HepG2 (cell line): Measurements from ENCODE around the gene FBXL13. TPM values are rescaled to one million over a fixed set of nuclear protein-coding genes. Genes with fewer than 3 reads are reported as not detected.

ENCODE experiments used
- ATF2 ChIP-seq: sonication (generic); formaldehyde crosslinking; IDR thresholded peaks from 2 replicates; pipeline ENCODE4 v1.4.0; 2020; ENCODE audit warnings: missing genetic modification reagents
- CENPBD1 ChIP-seq: sonication (generic); formaldehyde crosslinking; IDR thresholded peaks from 2 replicates; pipeline ENCODE4 v1.8.0; 2022; ENCODE audit warnings: missing genetic modification reagents, low read depth, mild to moderate bottlenecking, borderline replicate concordance
- MAFF ChIP-seq: IDR thresholded peaks from 2 replicates; pipeline ENCODE4 v1.6.1; 2011; ENCODE audit warnings: low read depth, low read length, improper control_type of control experiment
- MEIS2 ChIP-seq: sonication (generic); formaldehyde crosslinking; IDR thresholded peaks from 2 replicates; pipeline ENCODE4 v1.9.0; 2021; ENCODE audit warnings: mild to moderate bottlenecking, missing genetic modification reagents
- PATZ1 ChIP-seq: sonication (generic); formaldehyde crosslinking; IDR thresholded peaks from 2 replicates; pipeline ENCODE4 v1.4.0; 2020; ENCODE audit warnings: missing genetic modification reagents
- RNF219 ChIP-seq: sonication (generic); formaldehyde crosslinking; IDR thresholded peaks from 2 replicates; pipeline ENCODE4 v1.5.0; 2020; ENCODE audit warnings: mild to moderate bottlenecking, missing genetic modification reagents
- SOX6 ChIP-seq, 2 experiments: fragments of 450-650 bp in 1 of 2; sonication (generic) in 1 of 2; formaldehyde crosslinking in 1 of 2; IDR thresholded peaks; 2 replicates each; pipeline versions ENCODE4 v1.4.0 to v1.6.1; 2017 to 2020; ENCODE audit warnings: antibody characterized with exemption in 1 of 2, mild to moderate bottlenecking in 1 of 2, missing genetic modification reagents in 1 of 2
- SP5 ChIP-seq: IDR thresholded peaks from 2 replicates; pipeline ENCODE4 v1.6.1; 2016; ENCODE audit warnings: low read depth, borderline replicate concordance
- SRF ChIP-seq: IDR thresholded peaks from 2 replicates; pipeline ENCODE4 v1.6.1; 2011; ENCODE audit warnings: mild to moderate bottlenecking, low read depth, low read length, moderate library complexity
- U2AF1 ChIP-seq: fragments of 200-400 bp; formaldehyde crosslinking; optimal IDR thresholded peaks from 2 replicates; pipeline ENCODE3; 2017; ENCODE audit warnings: mild to moderate bottlenecking, low read depth, low read length
- ZBTB38 ChIP-seq: sonication (generic); formaldehyde crosslinking; IDR thresholded peaks from 2 replicates; pipeline ENCODE4 v1.5.1; 2020; ENCODE audit warnings: mild to moderate bottlenecking, missing genetic modification reagents
- ZFP62 ChIP-seq: sonication (generic); formaldehyde crosslinking; IDR thresholded peaks from 2 replicates; pipeline ENCODE4 v1.4.0; 2020; ENCODE audit warnings: missing genetic modification reagents
- ZNF670 ChIP-seq: sonication (generic); formaldehyde crosslinking; IDR thresholded peaks from 2 replicates; pipeline ENCODE4 v1.8.0; 2022; ENCODE audit warnings: mild to moderate bottlenecking, missing genetic modification reagents, borderline replicate concordance
- ZNF709 ChIP-seq: sonication (generic); formaldehyde crosslinking; IDR thresholded peaks from 2 replicates; pipeline ENCODE4 v1.5.0; 2020; ENCODE audit warnings: mild to moderate bottlenecking, missing genetic modification reagents
- ZNF792 ChIP-seq: IDR thresholded peaks from 2 replicates; pipeline ENCODE4 v1.6.1; 2016
- polyA plus RNA-seq, 8 experiments: library from polyadenylated mRNA; depleted of rRNA in 3 of 8; stranded (reverse) in 7 of 8; unstranded in 1 of 8; fragments of >200 nt; fragmentation: Illumina TruSeq in 4 of 8; extraction: Trizol in 4 of 8; gene quantifications; 2 replicates each; pipeline versions ENCODE4 v1.2.1 to v1.2.3, GENCODE V29; 2011 to 2016; ENCODE audit warnings: low read depth in 4 of 8, missing spikeins in 1 of 8, mixed read lengths in 1 of 8; ENCODE audit not compliant: insufficient read depth in 1 of 8
- total RNA-seq, 5 experiments: library from RNA; depleted of rRNA; stranded (reverse); fragments of >200 nt; fragmentation: Illumina TruSeq; extraction: Trizol; gene quantifications; 2 replicates each; pipeline ENCODE4 v1.2.3, GENCODE V29; 2016; ENCODE audit warnings: low read depth in 1 of 5
- TF ChIP-seq, protein P1 (sequence below): IDR thresholded peaks from 2 replicates; pipeline ENCODE4 v1.6.1; 2016; ENCODE audit warnings: low read depth, missing genetic modification reagents, missing compliant biosample characterization
- TF ChIP-seq, protein P2 (sequence below): sonication (generic); formaldehyde crosslinking; IDR thresholded peaks from 2 replicates; pipeline ENCODE4 v1.5.0; 2020; ENCODE audit warnings: missing genetic modification reagents

The FBXL13 gene
- total and polyA plus RNA-seq, 2 of the 13 experiments (the other 11 are each of a cell fraction or from before 2014, with no cell fraction given), result 0.24 to 0.77 TPM

DNA sequence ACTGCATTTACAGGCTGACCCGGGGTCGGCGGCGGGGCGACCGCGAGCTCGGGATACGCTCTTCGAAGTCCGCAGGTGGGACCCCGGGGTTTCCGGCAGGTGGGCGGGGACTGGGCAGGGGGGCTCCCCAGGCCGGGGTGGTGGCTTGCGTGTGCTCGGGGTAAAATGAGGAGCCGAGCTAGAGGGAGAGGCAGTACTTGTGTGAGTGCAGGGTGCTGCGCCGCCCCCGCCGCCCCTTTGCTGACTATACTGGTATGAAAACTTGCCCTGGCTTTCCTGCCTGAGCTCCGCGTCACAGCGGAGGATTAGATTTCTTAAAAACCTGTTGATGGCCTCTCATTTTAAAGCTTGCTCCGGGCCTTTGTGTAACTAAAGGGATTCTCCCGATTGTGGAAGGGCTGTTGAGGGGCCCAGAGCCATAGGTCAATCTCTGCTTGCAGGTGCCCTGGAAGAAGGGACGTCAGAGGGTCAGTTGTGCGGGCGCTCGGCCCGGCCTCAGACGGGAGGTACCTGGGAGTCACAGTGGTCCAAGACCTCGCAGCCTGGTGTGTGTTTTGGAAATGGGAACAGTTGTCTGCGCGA, 832 bp upstream of the FBXL13 start (continued):
- TF ChIP-seq RNF219 (CRISPR knock-in tag), result no peak
- TF ChIP-seq, protein P1, sequence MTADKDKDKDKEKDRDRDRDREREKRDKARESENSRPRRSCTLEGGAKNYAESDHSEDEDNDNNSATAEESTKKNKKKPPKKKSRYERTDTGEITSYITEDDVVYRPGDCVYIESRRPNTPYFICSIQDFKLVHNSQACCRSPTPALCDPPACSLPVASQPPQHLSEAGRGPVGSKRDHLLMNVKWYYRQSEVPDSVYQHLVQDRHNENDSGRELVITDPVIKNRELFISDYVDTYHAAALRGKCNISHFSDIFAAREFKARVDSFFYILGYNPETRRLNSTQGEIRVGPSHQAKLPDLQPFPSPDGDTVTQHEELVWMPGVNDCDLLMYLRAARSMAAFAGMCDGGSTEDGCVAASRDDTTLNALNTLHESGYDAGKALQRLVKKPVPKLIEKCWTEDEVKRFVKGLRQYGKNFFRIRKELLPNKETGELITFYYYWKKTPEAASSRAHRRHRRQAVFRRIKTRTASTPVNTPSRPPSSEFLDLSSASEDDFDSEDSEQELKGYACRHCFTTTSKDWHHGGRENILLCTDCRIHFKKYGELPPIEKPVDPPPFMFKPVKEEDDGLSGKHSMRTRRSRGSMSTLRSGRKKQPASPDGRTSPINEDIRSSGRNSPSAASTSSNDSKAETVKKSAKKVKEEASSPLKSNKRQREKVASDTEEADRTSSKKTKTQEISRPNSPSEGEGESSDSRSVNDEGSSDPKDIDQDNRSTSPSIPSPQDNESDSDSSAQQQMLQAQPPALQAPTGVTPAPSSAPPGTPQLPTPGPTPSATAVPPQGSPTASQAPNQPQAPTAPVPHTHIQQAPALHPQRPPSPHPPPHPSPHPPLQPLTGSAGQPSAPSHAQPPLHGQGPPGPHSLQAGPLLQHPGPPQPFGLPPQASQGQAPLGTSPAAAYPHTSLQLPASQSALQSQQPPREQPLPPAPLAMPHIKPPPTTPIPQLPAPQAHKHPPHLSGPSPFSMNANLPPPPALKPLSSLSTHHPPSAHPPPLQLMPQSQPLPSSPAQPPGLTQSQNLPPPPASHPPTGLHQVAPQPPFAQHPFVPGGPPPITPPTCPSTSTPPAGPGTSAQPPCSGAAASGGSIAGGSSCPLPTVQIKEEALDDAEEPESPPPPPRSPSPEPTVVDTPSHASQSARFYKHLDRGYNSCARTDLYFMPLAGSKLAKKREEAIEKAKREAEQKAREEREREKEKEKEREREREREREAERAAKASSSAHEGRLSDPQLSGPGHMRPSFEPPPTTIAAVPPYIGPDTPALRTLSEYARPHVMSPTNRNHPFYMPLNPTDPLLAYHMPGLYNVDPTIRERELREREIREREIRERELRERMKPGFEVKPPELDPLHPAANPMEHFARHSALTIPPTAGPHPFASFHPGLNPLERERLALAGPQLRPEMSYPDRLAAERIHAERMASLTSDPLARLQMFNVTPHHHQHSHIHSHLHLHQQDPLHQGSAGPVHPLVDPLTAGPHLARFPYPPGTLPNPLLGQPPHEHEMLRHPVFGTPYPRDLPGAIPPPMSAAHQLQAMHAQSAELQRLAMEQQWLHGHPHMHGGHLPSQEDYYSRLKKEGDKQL (CRISPR knock-in tag), result no peak
- TF ChIP-seq SOX6 (IDR thresholded peaks at IDR 0.05), result no peak
- no peak for TF ChIP-seq SOX6 (CRISPR knock-in tag; IDR thresholded peaks at IDR 0.05)
- TF ChIP-seq ZFP62 (CRISPR knock-in tag), result no peak
- TF ChIP-seq SP5 (CRISPR knock-in tag), result no peak
- no peak for TF ChIP-seq U2AF1
- TF ChIP-seq ZBTB38 (CRISPR knock-in tag), result no peak
- no peak for TF ChIP-seq ZNF709
- TF ChIP-seq PATZ1 (CRISPR knock-in tag), result peak; percentile 56
- no peak for TF ChIP-seq SRF
- TF ChIP-seq MAFF, result no peak
- TF ChIP-seq, protein P2, sequence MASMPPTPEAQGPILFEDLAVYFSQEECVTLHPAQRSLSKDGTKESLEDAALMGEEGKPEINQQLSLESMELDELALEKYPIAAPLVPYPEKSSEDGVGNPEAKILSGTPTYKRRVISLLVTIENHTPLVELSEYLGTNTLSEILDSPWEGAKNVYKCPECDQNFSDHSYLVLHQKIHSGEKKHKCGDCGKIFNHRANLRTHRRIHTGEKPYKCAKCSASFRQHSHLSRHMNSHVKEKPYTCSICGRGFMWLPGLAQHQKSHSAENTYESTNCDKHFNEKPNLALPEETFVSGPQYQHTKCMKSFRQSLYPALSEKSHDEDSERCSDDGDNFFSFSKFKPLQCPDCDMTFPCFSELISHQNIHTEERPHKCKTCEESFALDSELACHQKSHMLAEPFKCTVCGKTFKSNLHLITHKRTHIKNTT (CRISPR knock-in tag), result no peak
- TF ChIP-seq ATF2 (CRISPR knock-in tag), result 0 out of 2 replicates have a peak, but pooled peaks have one; percentile 25
- 0 out of 2 replicates have a peak, but pooled peaks have one; percentile 44 for TF ChIP-seq MEIS2 (CRISPR knock-in tag)
- TF ChIP-seq ZNF792 (CRISPR knock-in tag), result no peak
- no peak for TF ChIP-seq CENPBD1 (CRISPR knock-in tag)
- TF ChIP-seq ZNF670 (CRISPR knock-in tag), result no peak
